ENCODE results near the gene FRG1.
"Not testable (repeated sequence)": the region's sequence is repeated elsewhere in the genome, so short reads cannot be mapped to it uniquely, and the experiment has no call there.

Gene FRG1

GRCh38 chr4:189985651-189986243, 45.1 kb downstream of the FRG1 start:
- DNase-seq (ENCODE audit: low read depth), result not testable (repeated sequence)

GRCh38 chr4:189988877-189989431, 48.3 kb downstream of the FRG1 start:
- DNase-seq (ENCODE audit: low read depth), result no peak

- DNase-seq (ENCODE audit: low read depth), result not testable (repeated sequence)
These were observed 49.3 kb downstream of the FRG1 start for GRCh38 chr4:189989941-189990340.

Data from CMK (cell line).